BJ (cell line): ENCODE data around the gene TMTC4. TPM values are rescaled to one million over a fixed set of nuclear protein-coding genes. Genes with fewer than 3 reads are reported as not detected.

ENCODE experiments used
- CTCF ChIA-PET: fragments of 350-600 bp; formaldehyde crosslinking; extraction: SDS; loops from one replicate; lab custom pipeline; 2021; ENCODE audit warnings: antibody characterized with exemption, inconsistent platforms; lab: Yijun Ruan, JAX
- POLR2A ChIA-PET: fragments of 300-600 bp; sonication (Branson Sonifier 250); formaldehyde crosslinking; extraction: SDS; loops from one replicate; lab custom pipeline; 2021; ENCODE audit warnings: antibody characterized with exemption; lab: Charles Lee
- DNase-seq: peaks from one replicate; pipeline ENCODE4 v3.0.0-alpha.2; 2011; ENCODE audit warnings: low read depth
- H3K27me3 ChIP-seq: 2 replicates; pipeline ENCODE4 v1.6.0; 2011; ENCODE audit warnings: low read length; ENCODE audit not compliant: control insufficient read depth, insufficient read depth
- H3K36me3 ChIP-seq: 2 replicates; pipeline ENCODE4 v1.5.1; 2011; ENCODE audit warnings: low read length; ENCODE audit not compliant: control insufficient read depth, insufficient read depth
- H3K4me3 ChIP-seq: 2 replicates; pipeline ENCODE4 v1.5.1; 2011; ENCODE audit warnings: low read depth, mild to moderate bottlenecking, control low read depth, low read length
- CTCF ChIP-seq: IDR thresholded peaks from 2 replicates; pipeline ENCODE4 v1.5.1; 2011; ENCODE audit warnings: low read depth, mild to moderate bottlenecking, control low read depth, inconsistent platforms, low read length, moderate library complexity; ENCODE audit not compliant: insufficient read depth
- polyA plus RNA-seq: library from polyadenylated mRNA; depleted of rRNA; stranded (reverse); fragments of >200 nt; gene quantifications from 2 replicates; pipeline ENCODE4 v1.2.3, GENCODE V29; 2011

TMTC4 gene
- polyA plus RNA-seq, 1 experiment, result 10.9 TPM

- TF ChIP-seq CTCF, result no peak
- H3K36me3 ChIP-seq, result peaks cover 4% of the 10 kb centered on the region
- peak; percentile 66 for DNase-seq
- H3K27me3 ChIP-seq, result no peaks in the 10 kb centered on the region
- no peak overlapping the region for H3K4me3 ChIP-seq
- CTCF ChIA-PET, result interaction anchor here (0.7 to 2.1 kb wide), 5 partner anchors 8 to 512 kb away, joined by 3 to 10 read pairs (median 3); no protein-coding TSS in a partner anchor
- POLR2A ChIA-PET, result interaction anchor here (0.7 kb wide), 1 partner anchor 34 kb away, joined by 13 read pairs; no protein-coding TSS in a partner anchor
These were observed 41.1 kb downstream of the TMTC4 start for GRCh38 chr13:100633461-100633860.

- DNase-seq, result no peak
- TF ChIP-seq CTCF, result no peak
- POLR2A ChIA-PET, result no interaction called here
- H3K4me3 ChIP-seq, result no peak overlapping the region
- H3K27me3 ChIP-seq, result no peaks in the 10 kb centered on the region
- CTCF ChIA-PET, result interaction anchor here (1.1 to 1.4 kb wide), 2 partner anchors 16 to 471 kb away, joined by 3 to 5 read pairs; no protein-coding TSS in a partner anchor
- H3K36me3 ChIP-seq, result peaks cover 9% of the 10 kb centered on the region
These were observed 44.0 kb downstream of the TMTC4 start for GRCh38 chr13:100630555-100630954.

- Histone ChIP-seq H3K27me3 (no peaks in the 10 kb centered on the region), H3K36me3 (peaks cover 8% of the 10 kb centered on the region), H3K4me3 (no peak overlapping the region)
- POLR2A ChIA-PET, result no interaction called here
- CTCF ChIA-PET, result interaction anchor here (1.1 kb wide), 1 partner anchor 22 kb away, joined by 3 read pairs; no protein-coding TSS in a partner anchor
- no peak for TF ChIP-seq CTCF
- no peak for DNase-seq
These were observed 47.5 kb downstream of the TMTC4 start for GRCh38 chr13:100627120-100627519.

GRCh38 chr13:100625447-100625846, 49.1 kb downstream of the TMTC4 start:
- TF ChIP-seq CTCF, result no peak
- Histone ChIP-seq H3K27me3 (no peaks in the 10 kb centered on the region), H3K4me3 (no peak overlapping the region), H3K36me3 (peaks cover 8% of the 10 kb centered on the region)
- POLR2A ChIA-PET, result no interaction called here
- CTCF ChIA-PET, result interaction anchor here (0.7 to 1.9 kb wide), 4 partner anchors 8 to 53 kb away, joined by 3 to 9 read pairs (median 4); partner anchors contain the start of gene GGACT
- no peak for DNase-seq

GRCh38 chr13:100620792-100621191, 53.8 kb downstream of the TMTC4 start:
- CTCF ChIA-PET, result interaction anchor here (0.6 kb wide), 1 partner anchor 34 kb away, joined by 3 read pairs; no protein-coding TSS in a partner anchor
- Histone ChIP-seq H3K36me3 (no peaks in the 10 kb centered on the region), H3K4me3 (no peak overlapping the region), H3K27me3 (no peaks in the 10 kb centered on the region)
- TF ChIP-seq CTCF, result no peak
- no peak for DNase-seq
- POLR2A ChIA-PET, result no interaction called here
